Osteocyte (in vitro differentiated cells): ENCODE data around the gene FBXO11. TPM values are rescaled to one million over a fixed set of nuclear protein-coding genes. Genes with fewer than 3 reads are reported as not detected.
"Not testable (repeated sequence)": the region's sequence is repeated elsewhere in the genome, so short reads cannot be mapped to it uniquely, and the experiment has no call there.

ENCODE experiments used
- DNase-seq: peaks from one replicate; pipeline ENCODE4 v3.0.0; 2021; ENCODE audit warnings: mixed read lengths; ENCODE audit not compliant: unreplicated experiment; ENCODE audit errors: extremely low spot score
- H3K27ac Mint-ChIP-seq: one replicate; pipeline ENCODE4 v1.8.0; 2021; ENCODE audit warnings: mild to moderate bottlenecking, mixed read lengths; ENCODE audit not compliant: unreplicated experiment
- H3K27me3 Mint-ChIP-seq: one replicate; pipeline ENCODE4 v1.8.0; 2021; ENCODE audit warnings: mixed read lengths; ENCODE audit not compliant: unreplicated experiment
- H3K36me3 Mint-ChIP-seq: one replicate; pipeline ENCODE4 v1.8.0; 2021; ENCODE audit warnings: mixed read lengths; ENCODE audit not compliant: unreplicated experiment
- H3K4me1 Mint-ChIP-seq: one replicate; pipeline ENCODE4 v1.8.0; 2021; ENCODE audit warnings: mixed read lengths; ENCODE audit not compliant: unreplicated experiment
- H3K4me3 Mint-ChIP-seq: one replicate; pipeline ENCODE4 v1.8.0; 2021; ENCODE audit warnings: mild to moderate bottlenecking, moderate library complexity, mixed read lengths; ENCODE audit not compliant: unreplicated experiment
- H3K9me3 Mint-ChIP-seq: one replicate; pipeline ENCODE4 v1.8.0; 2021; ENCODE audit warnings: mixed read lengths; ENCODE audit not compliant: unreplicated experiment
- CTCF ChIP-seq: fragments of 200-600 bp; sonication (generic); IDR thresholded peaks from 2 replicates; pipeline ENCODE4 v1.5.0; 2021; ENCODE audit warnings: antibody characterized with exemption, mild to moderate bottlenecking, moderate library complexity
- total RNA-seq: library from RNA; stranded (reverse); gene quantifications from 2 replicates; pipeline ENCODE4 v1.2.1, GENCODE V29; 2021

Gene FBXO11
- total RNA-seq, 1 donor from 2014 or later, result 70.6 TPM

DNA sequence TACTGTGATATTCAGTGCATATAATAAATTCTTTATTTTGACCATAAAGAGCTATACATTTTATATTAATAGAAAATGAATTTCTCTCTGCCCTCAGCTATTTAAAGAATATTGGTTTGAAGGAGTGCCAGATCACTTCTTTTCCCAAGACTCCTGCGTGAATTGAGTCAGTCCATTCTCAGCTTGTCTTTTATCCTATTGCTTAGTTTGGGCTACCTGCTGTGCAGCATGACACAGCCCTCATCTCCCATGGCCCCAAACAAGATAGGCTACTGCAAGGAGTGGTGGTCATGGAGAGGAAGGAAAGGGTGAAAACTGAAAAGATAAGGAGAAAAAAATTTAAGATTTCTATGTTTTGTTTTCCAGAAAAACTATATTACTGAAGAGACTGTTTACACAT is 10.1 kb upstream of the FBXO11 start:
- Mint-ChIP-seq H3K27ac (no peak overlapping the region), H3K4me1 (no peaks in the 10 kb centered on the region), H3K9me3 (no peaks in the 10 kb centered on the region)

GRCh38 chr2:47910662-47911061 is 4.4 kb upstream of the FBXO11 start:
- not testable (repeated sequence) for H3K9me3 Mint-ChIP-seq, H3K36me3 Mint-ChIP-seq, H3K27ac Mint-ChIP-seq, H3K4me3 Mint-ChIP-seq, DNase-seq, H3K27me3 Mint-ChIP-seq
- H3K4me1 Mint-ChIP-seq, result peaks cover 13% of the 10 kb centered on the region

More for the DNA sequence above, 10.1 kb upstream of the FBXO11 start:
- H3K4me3 Mint-ChIP-seq, result no peak overlapping the region
- TF ChIP-seq CTCF, result no peak
- H3K36me3 Mint-ChIP-seq, result no peaks in the 10 kb centered on the region
- no peak for DNase-seq
- peaks cover 5% of the 10 kb centered on the region for H3K27me3 Mint-ChIP-seq

- no peak overlapping the region for H3K4me3 Mint-ChIP-seq
- no peaks in the 10 kb centered on the region for H3K27me3 Mint-ChIP-seq
- no peaks in the 10 kb centered on the region for H3K9me3 Mint-ChIP-seq
- TF ChIP-seq CTCF, result no peak
- no peaks in the 10 kb centered on the region for H3K36me3 Mint-ChIP-seq
- H3K27ac Mint-ChIP-seq, result no peak overlapping the region
- DNase-seq, result no peak
- peaks cover 16% of the 10 kb centered on the region for H3K4me1 Mint-ChIP-seq
Observed at GRCh38 chr2:47908682-47909081, 2.4 kb upstream of the FBXO11 start.

- no peaks in the 10 kb centered on the region for H3K9me3 Mint-ChIP-seq
- H3K27ac Mint-ChIP-seq, result peak overlapping the region; percentile 99
- no peak for DNase-seq
- H3K36me3 Mint-ChIP-seq, result no peaks in the 10 kb centered on the region
- H3K27me3 Mint-ChIP-seq, result no peaks in the 10 kb centered on the region
- peak; percentile 78 for TF ChIP-seq CTCF
- peaks cover 30% of the 10 kb centered on the region for H3K4me1 Mint-ChIP-seq
- peak overlapping the region; percentile 87 for H3K4me3 Mint-ChIP-seq
Observed at GRCh38 chr2:47907039-47907781, 912 bp upstream of the FBXO11 start.

DNA sequence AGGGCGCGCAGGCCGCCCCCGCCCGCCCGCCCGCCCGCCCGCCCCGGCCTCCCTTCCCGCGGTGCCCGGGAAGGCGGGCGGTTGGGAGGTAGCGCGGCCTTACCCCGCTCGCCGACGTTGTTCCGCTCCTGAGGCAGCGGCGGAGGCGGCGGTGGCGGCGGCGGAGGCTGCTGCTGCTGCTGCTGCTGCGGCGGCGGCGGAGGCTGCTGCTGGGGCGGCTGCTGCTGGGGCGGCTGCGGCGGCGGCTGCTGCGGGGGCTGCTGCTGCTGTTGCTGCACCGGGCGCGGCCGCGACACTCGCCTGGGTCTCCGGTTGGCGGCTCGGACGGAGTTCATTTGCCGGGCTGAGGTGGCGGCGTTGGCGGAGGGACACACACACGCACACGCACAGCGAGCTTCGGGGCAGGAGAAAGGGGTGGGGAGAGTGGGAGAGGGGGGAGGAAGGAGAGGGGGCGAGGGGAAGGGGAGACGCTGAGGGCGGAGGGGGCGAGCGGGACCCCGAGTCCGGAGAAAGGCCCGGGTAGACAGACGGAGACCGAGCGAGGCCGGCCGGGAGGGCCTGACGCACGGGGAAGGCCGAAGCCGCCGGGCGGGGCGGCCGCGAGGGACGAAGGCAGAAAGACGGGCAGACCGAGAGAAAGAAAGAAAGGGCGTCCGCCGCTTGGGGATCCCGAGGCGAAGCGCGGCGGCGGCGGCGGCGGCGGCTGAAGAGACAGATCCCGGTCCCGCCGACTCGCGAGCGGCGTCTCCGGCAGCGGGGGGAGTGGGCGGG is 727 bp downstream of the FBXO11 start:
- TF ChIP-seq CTCF, result no peak
- Mint-ChIP-seq H3K27ac (peak overlapping the region; percentile 98), H3K27me3 (no peaks in the 10 kb centered on the region)

More for the DNA sequence above, 727 bp downstream of the FBXO11 start:
- no peaks in the 10 kb centered on the region for H3K36me3 Mint-ChIP-seq
- H3K4me3 Mint-ChIP-seq, result peak overlapping the region; percentile 87
- peak; percentile 89 for DNase-seq
- peaks cover 39% of the 10 kb centered on the region for H3K4me1 Mint-ChIP-seq
- H3K9me3 Mint-ChIP-seq, result no peaks in the 10 kb centered on the region
